Gastroesophageal sphincter (tissue), 3 donors: ENCODE measurements around the gene MACROD1.

Experiments used
- EP300 ChIP-seq: sonication (generic); formaldehyde crosslinking; IDR thresholded peaks from one replicate; pipeline ENCODE4 v1.6.1; 2017; ENCODE audit warnings: antibody characterized with exemption, mild to moderate bottlenecking
- POLR2A ChIP-seq, 2 donors: fragments of 450-650 bp; IDR thresholded peaks; one replicate each; pipeline ENCODE4 v1.6.1; 2017; ENCODE audit warnings: antibody characterized with exemption in 2 of 2, mild to moderate bottlenecking in 2 of 2, moderate library complexity in 1 of 2
- POLR2AphosphoS5 ChIP-seq: sonication (generic); formaldehyde crosslinking; IDR thresholded peaks from one replicate; pipeline ENCODE4 v1.6.1; 2017; ENCODE audit warnings: antibody characterized with exemption
- TF ChIP-seq, protein P1 (sequence below), 4 experiments: fragments of 200-600 bp in 2 of 4; fragments of 450-650 bp in 2 of 4; sonication (generic) in 1 of 4; IDR thresholded peaks; one replicate each; pipeline ENCODE4 v1.5.1; 2017 to 2019; ENCODE audit warnings: antibody characterized with exemption in 4 of 4, mild to moderate bottlenecking in 2 of 4, moderate library complexity in 2 of 4

DNA sequence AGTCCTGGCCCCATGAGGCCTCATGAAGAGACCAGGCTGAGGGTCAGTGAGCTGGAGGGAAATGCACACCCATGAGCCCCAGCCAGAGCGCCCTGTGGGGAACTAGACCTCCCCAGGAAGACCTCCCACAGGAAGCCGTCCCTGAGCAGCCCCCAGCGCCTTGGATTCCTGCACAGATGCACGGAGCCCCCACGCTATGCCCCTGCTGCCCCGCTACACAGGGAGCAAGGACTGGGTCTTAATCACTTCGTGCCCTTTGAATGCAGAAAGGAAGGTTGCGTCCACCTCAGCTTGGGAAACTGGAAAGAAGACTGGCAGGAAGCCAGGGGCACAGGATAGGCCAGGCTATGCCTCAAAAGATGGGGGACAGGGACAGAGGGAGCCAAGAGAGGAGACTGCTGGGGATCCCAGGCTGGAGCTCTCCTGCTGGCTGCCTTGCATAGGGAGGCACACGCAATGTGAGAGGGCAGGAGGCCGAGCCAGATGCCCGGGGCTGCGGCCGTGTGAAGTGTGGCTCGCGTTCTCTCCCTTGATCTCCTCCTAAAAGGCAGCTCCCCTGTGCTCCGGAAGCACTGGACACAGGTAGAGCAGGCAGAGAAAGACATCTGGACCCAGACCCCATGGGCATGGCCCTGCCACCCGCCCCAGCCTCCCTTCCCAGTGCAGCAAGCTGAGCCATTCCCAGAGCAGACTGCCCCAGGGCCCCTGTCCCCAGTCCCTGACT lies 32.8 kb downstream of the MACROD1 start:
- TF ChIP-seq, protein P1, sequence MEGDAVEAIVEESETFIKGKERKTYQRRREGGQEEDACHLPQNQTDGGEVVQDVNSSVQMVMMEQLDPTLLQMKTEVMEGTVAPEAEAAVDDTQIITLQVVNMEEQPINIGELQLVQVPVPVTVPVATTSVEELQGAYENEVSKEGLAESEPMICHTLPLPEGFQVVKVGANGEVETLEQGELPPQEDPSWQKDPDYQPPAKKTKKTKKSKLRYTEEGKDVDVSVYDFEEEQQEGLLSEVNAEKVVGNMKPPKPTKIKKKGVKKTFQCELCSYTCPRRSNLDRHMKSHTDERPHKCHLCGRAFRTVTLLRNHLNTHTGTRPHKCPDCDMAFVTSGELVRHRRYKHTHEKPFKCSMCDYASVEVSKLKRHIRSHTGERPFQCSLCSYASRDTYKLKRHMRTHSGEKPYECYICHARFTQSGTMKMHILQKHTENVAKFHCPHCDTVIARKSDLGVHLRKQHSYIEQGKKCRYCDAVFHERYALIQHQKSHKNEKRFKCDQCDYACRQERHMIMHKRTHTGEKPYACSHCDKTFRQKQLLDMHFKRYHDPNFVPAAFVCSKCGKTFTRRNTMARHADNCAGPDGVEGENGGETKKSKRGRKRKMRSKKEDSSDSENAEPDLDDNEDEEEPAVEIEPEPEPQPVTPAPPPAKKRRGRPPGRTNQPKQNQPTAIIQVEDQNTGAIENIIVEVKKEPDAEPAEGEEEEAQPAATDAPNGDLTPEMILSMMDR (IDR thresholded peaks at IDR 0.05), result no peak
- TF ChIP-seq POLR2A (IDR thresholded peaks at IDR 0.05), result no peak
- no peak for TF ChIP-seq POLR2AphosphoS5
- no peak for TF ChIP-seq EP300
